ENCODE data around the gene MAD1L1.

Gene MAD1L1

GRCh38 chr7:1945558-1945957 is 287.2 kb downstream of the MAD1L1 start:
- peaks cover 11% of the 10 kb centered on the region for H3K4me1 ChIP-seq (ENCODE audit: control insufficient read depth, low read length)

GRCh38 chr7:1944619-1945210 is 288.0 kb downstream of the MAD1L1 start:
- H3F3A ChIP-seq (ENCODE audit: control insufficient read depth, insufficient read depth), result peaks cover 4% of the 10 kb centered on the region
- H3K4me3 ChIP-seq (ENCODE audit: low read length), result no peak overlapping the region
- H3K4me1 ChIP-seq (ENCODE audit: control insufficient read depth, low read length), result peaks cover 19% of the 10 kb centered on the region
- H3K9me3 ChIP-seq (ENCODE audit: control insufficient read depth, insufficient read depth, low read length), result no peaks in the 10 kb centered on the region
- H3K36me3 ChIP-seq (ENCODE audit: control insufficient read depth, low read length), result 0 out of 2 replicates have a peak, but pooled peaks cover 2% of the 10 kb centered on the region
- peaks cover 5% of the 10 kb centered on the region for H3K79me2 ChIP-seq (ENCODE audit: control insufficient read depth, low read length)
- H3K4me2 ChIP-seq (ENCODE audit: low read length), result no peak overlapping the region
- TF ChIP-seq EZH2phosphoT487 (IDR thresholded peaks at IDR 0.05; ENCODE audit: borderline replicate concordance, low read length), result no peak
- TF ChIP-seq CTCF (IDR thresholded peaks at IDR 0.05; ENCODE audit: low read depth, low read length, poor library complexity, severe bottlenecking), result no peak
- no peaks in the 10 kb centered on the region for H3K9me2 ChIP-seq (replicated peaks; ENCODE audit: control insufficient read depth, low read length)
- no peaks in the 10 kb centered on the region for H3K27me3 ChIP-seq (ENCODE audit: control insufficient read depth, low read length)
- H4K20me1 ChIP-seq (ENCODE audit: control insufficient read depth, insufficient read depth, low read depth, low read length), result no peaks in the 10 kb centered on the region
- H3K27ac ChIP-seq (ENCODE audit: low read depth, low read length), result no peak overlapping the region

More at GRCh38 chr7:1945558-1945957, 287.2 kb downstream of the MAD1L1 start:
- H4K20me1 ChIP-seq (ENCODE audit: control insufficient read depth, insufficient read depth, low read depth, low read length), result no peaks in the 10 kb centered on the region
- H3F3A ChIP-seq (ENCODE audit: control insufficient read depth, insufficient read depth), result peaks cover 4% of the 10 kb centered on the region
- H3K9me2 ChIP-seq (replicated peaks; ENCODE audit: control insufficient read depth, low read length), result no peaks in the 10 kb centered on the region
- no peak overlapping the region for H3K27ac ChIP-seq (ENCODE audit: low read depth, low read length)
- TF ChIP-seq CTCF (IDR thresholded peaks at IDR 0.05; ENCODE audit: low read depth, low read length, poor library complexity, severe bottlenecking), result no peak
- no peak for TF ChIP-seq EZH2phosphoT487 (IDR thresholded peaks at IDR 0.05; ENCODE audit: borderline replicate concordance, low read length)
- H3K27me3 ChIP-seq (ENCODE audit: control insufficient read depth, low read length), result no peaks in the 10 kb centered on the region
- H3K4me2 ChIP-seq (ENCODE audit: low read length), result no peak overlapping the region
- 0 out of 2 replicates have a peak, but pooled peaks cover 2% of the 10 kb centered on the region for H3K36me3 ChIP-seq (ENCODE audit: control insufficient read depth, low read length)
- H3K9me3 ChIP-seq (ENCODE audit: control insufficient read depth, insufficient read depth, low read length), result no peaks in the 10 kb centered on the region
- H3K79me2 ChIP-seq (ENCODE audit: control insufficient read depth, low read length), result no peaks in the 10 kb centered on the region
- no peak overlapping the region for H3K4me3 ChIP-seq (ENCODE audit: low read length)

GRCh38 chr7:1943933-1944618 is 288.7 kb downstream of the MAD1L1 start:
- H3K27ac ChIP-seq (ENCODE audit: low read depth, low read length), result no peak overlapping the region
- TF ChIP-seq EZH2phosphoT487 (IDR thresholded peaks at IDR 0.05; ENCODE audit: borderline replicate concordance, low read length) (no peak), CTCF (IDR thresholded peaks at IDR 0.05; ENCODE audit: low read depth, low read length, poor library complexity, severe bottlenecking) (no peak)
- 0 out of 2 replicates have a peak, but pooled peaks cover 2% of the 10 kb centered on the region for H3K36me3 ChIP-seq (ENCODE audit: control insufficient read depth, low read length)
- no peak overlapping the region for H3K4me3 ChIP-seq (ENCODE audit: low read length)
- no peak overlapping the region for H3K4me2 ChIP-seq (ENCODE audit: low read length)
- H3K9me3 ChIP-seq (ENCODE audit: control insufficient read depth, insufficient read depth, low read length), result no peaks in the 10 kb centered on the region
- no peaks in the 10 kb centered on the region for H3K27me3 ChIP-seq (ENCODE audit: control insufficient read depth, low read length)
- no peaks in the 10 kb centered on the region for H4K20me1 ChIP-seq (ENCODE audit: control insufficient read depth, insufficient read depth, low read depth, low read length)
- peaks cover 4% of the 10 kb centered on the region for H3F3A ChIP-seq (ENCODE audit: control insufficient read depth, insufficient read depth)
- peaks cover 26% of the 10 kb centered on the region for H3K4me1 ChIP-seq (ENCODE audit: control insufficient read depth, low read length)
- H3K9me2 ChIP-seq (replicated peaks; ENCODE audit: control insufficient read depth, low read length), result no peaks in the 10 kb centered on the region
- H3K79me2 ChIP-seq (ENCODE audit: control insufficient read depth, low read length), result peaks cover 11% of the 10 kb centered on the region
